ENCODE results near the gene ZDHHC16. TPM values are rescaled to one million over a fixed set of nuclear protein-coding genes. Genes with fewer than 3 reads are reported as not detected.

The ZDHHC16 gene
- total RNA-seq, 4 donors from 2014 or later: 23.9 to 37.2 (median 28.3) TPM

- Histone ChIP-seq H3K4me1 (peaks cover 3 to 29% (median 27%) of the 10 kb centered on the region in 4 donors), H3K27ac (replicated peaks in 1 of 4) (no peak overlapping the region), H3K36me3 (peaks cover 19 to 63% (median 52%) of the 10 kb centered on the region in 4 donors), H3K27me3 (no peaks in the 10 kb centered on the region), H3K9me3 (no peaks in the 10 kb centered on the region), H3K4me3 (no peak overlapping the region)
- 84% methylated on average over 1 of the region's 1 CpG for WGBS
- DNase-seq (ENCODE audit: extremely low spot score): no peak
- intact Hi-C loops (cut with DNase I): no loop called here
- TF ChIP-seq EP300 (IDR thresholded peaks at IDR 0.05): no peak
- no peak for TF ChIP-seq POLR2AphosphoS5 (IDR thresholded peaks at IDR 0.05)
These were observed 36.4 kb downstream of the ZDHHC16 start for GRCh38 chr10:97482381-97482780.

- Histone ChIP-seq H3K27me3 (no peaks in the 10 kb centered on the region), H3K4me3 (no peak overlapping the region), H3K4me1 (peaks cover 3 to 34% (median 29%) of the 10 kb centered on the region in 4 donors), H3K36me3 (peaks cover 10 to 51% (median 41%) of the 10 kb centered on the region in 4 donors), H3K27ac (replicated peaks in 1 of 4) (no peak overlapping the region), H3K9me3 (no peaks in the 10 kb centered on the region)
- no peak for DNase-seq (ENCODE audit: extremely low spot score)
- no peak for TF ChIP-seq POLR2A (IDR thresholded peaks at IDR 0.05; ENCODE audit: low read depth)
- no peak for TF ChIP-seq POLR2AphosphoS5 (IDR thresholded peaks at IDR 0.05)
- no peak for TF ChIP-seq CTCF (IDR thresholded peaks at IDR 0.05)
- TF ChIP-seq EP300 (IDR thresholded peaks at IDR 0.05): no peak
- intact Hi-C loops (cut with DNase I): no loop called here
- 89% methylated on average over 2 of the region's 3 CpGs for WGBS
These were observed 37.5 kb downstream of the ZDHHC16 start for GRCh38 chr10:97483506-97483905.

DNA sequence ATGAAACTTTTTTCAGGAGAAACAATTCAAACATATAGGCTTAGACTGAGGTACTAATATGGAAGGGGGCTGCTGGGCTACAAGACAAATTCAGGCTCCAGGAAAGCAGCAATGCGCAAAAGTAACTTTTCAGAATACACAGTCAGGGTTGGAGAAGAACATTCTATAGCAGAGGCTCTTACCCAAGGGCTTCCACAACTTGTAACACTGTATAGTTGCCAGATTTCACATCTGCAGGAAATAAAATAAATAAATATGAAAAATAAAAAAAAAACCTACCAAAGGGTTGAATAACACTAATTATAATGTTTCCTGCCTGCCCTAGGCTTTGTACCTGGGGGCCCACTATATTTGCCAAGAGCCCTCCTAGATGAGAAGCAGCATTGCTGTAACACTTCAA lies 37.9 kb downstream of the ZDHHC16 start:
- peaks cover 10 to 47% (median 37%) of the 10 kb centered on the region in 4 donors for H3K36me3 ChIP-seq
- TF ChIP-seq POLR2AphosphoS5 (IDR thresholded peaks at IDR 0.05): no peak
- TF ChIP-seq POLR2A (IDR thresholded peaks at IDR 0.05; ENCODE audit: low read depth): no peak
- TF ChIP-seq EP300 (IDR thresholded peaks at IDR 0.05): no peak
- TF ChIP-seq CTCF (IDR thresholded peaks at IDR 0.05): no peak
- 100% methylated on average over 1 of the region's 1 CpG for WGBS
- peaks cover 4 to 37% (median 33%) of the 10 kb centered on the region in 4 donors for H3K4me1 ChIP-seq
- no peaks in the 10 kb centered on the region for H3K9me3 ChIP-seq
- intact Hi-C loops (cut with DNase I): no loop called here
- no peak for DNase-seq (ENCODE audit: extremely low spot score)
- H3K27ac ChIP-seq (replicated peaks in 1 of 4): no peak overlapping the region
- H3K27me3 ChIP-seq: no peaks in the 10 kb centered on the region
- no peak overlapping the region for H3K4me3 ChIP-seq

- peaks cover 20 to 46% (median 39%) of the 10 kb centered on the region in 4 donors for H3K4me1 ChIP-seq
- no peaks in the 10 kb centered on the region for H3K27me3 ChIP-seq
- intact Hi-C loops (cut with DNase I): no loop called here
- H3K27ac ChIP-seq (replicated peaks in 1 of 4): no peak overlapping the region
- no peak overlapping the region for H3K4me3 ChIP-seq
- DNase-seq (ENCODE audit: extremely low spot score): no peak
- TF ChIP-seq EP300 (IDR thresholded peaks at IDR 0.05) (no peak), CTCF (IDR thresholded peaks at IDR 0.05) (no peak), POLR2A (IDR thresholded peaks at IDR 0.05; ENCODE audit: low read depth) (no peak), POLR2AphosphoS5 (IDR thresholded peaks at IDR 0.05) (no peak)
- 93% methylated on average over 4 of the region's 4 CpGs for WGBS
- peaks cover 5 to 29% (median 18%) of the 10 kb centered on the region in 4 donors for H3K36me3 ChIP-seq
- H3K9me3 ChIP-seq: no peaks in the 10 kb centered on the region
These were observed 39.8 kb downstream of the ZDHHC16 start for GRCh38 chr10:97485647-97486281.

DNA sequence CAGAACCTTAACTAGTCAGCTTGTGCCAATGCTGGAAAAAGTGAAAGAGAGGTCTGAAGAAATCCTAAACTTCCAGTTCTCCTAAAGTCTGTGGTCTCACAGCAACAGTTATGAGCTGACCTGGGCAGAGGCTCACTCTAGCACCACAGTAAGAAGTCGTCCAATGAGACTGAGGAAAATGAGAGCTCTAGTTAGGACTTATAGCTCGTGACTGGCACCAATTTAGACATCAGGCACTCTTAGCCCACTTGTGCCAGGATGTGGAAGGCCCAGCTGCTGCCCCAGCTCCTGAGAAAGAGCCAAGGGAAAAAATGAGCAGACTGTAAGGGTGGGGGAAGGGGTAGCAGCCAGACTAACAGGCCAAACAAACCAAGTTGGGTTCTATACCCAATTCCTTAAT lies 44.6 kb downstream of the ZDHHC16 start:
- intact Hi-C loops (cut with DNase I): no loop called here
- DNase-seq (ENCODE audit: extremely low spot score): no peak
- Histone ChIP-seq H3K36me3 (peaks cover 0 to 6% (median 0%) of the 10 kb centered on the region in 4 donors), H3K4me3 (no peak overlapping the region), H3K27me3 (no peaks in the 10 kb centered on the region), H3K4me1 (peaks cover 47 to 60% (median 58%) of the 10 kb centered on the region in 4 donors), H3K9me3 (no peaks in the 10 kb centered on the region), H3K27ac (replicated peaks in 1 of 4) (peak overlapping the region; percentile 16 to 47 (median 38))
- WGBS: 80% methylated on average over 1 of the region's 2 CpGs
- TF ChIP-seq POLR2A (IDR thresholded peaks at IDR 0.05; ENCODE audit: low read depth) (no peak), CTCF (IDR thresholded peaks at IDR 0.05) (no peak)

All from esophagus muscularis mucosa (tissue), 4 donors.